HepG2 (cell line): ENCODE results near the gene HECTD1. TPM values are rescaled to one million over a fixed set of nuclear protein-coding genes. Genes with fewer than 3 reads are reported as not detected.
A peak's percentile ranks its signal among the peaks of the same experiment; 100 is the strongest.

Experiments used
- ATAC-seq: fragments of 200-7000 bp; cut with Tn5 transposase; 3 replicates; pipeline ENCODE4 v1.9.1; 2020; ENCODE audit warnings: mild to moderate bottlenecking, moderate library complexity
- BruUV-seq: library from RNA; stranded (reverse); fragments of 400-500 nt; replicated peaks from 2 replicates; lab custom pipeline; 2021; lab: Mats Ljungman, UMichigan
- CTCF ChIA-PET: fragments of 300-600 bp; formaldehyde crosslinking; extraction: SDS; loops from one replicate; lab custom pipeline; 2021; ENCODE audit warnings: low total read pairs, inconsistent platforms, low intra/inter-chr PET ratio; lab: Yijun Ruan, JAX
- POLR2A ChIA-PET: fragments of 350-600 bp; sonication (Branson Sonifier 250); formaldehyde crosslinking; loops from one replicate; lab custom pipeline; 2020; ENCODE audit warnings: antibody characterized with exemption, inconsistent platforms; lab: Yijun Ruan, JAX
- DNase-seq: peaks from one replicate; pipeline ENCODE4 v3.0.0-alpha.2; 2015; ENCODE audit warnings: low spot score
- FAIRE-seq: peaks from 3 replicates; lab custom pipeline; 2011; peaks lifted over from hg19 to GRCh38; lab: Jason Lieb, UNC
- H2AFZ ChIP-seq: one replicate; pipeline ENCODE4 v1.6.1; 2011; ENCODE audit warnings: low read length, inconsistent platforms
- H3K27ac ChIP-seq: fragments of 300-600 bp; 3 replicates; pipeline ENCODE4 v1.8.0; 2011; ENCODE audit warnings: mixed run types, mild to moderate bottlenecking, mixed read lengths, low read length, inconsistent platforms; ENCODE audit not compliant: insufficient read depth; ENCODE audit errors: extremely low read length
- H3K27me3 ChIP-seq, 2 experiments: fragments of 200-600 bp in 1 of 2; 2 replicates in 1 of 2; 3 replicates in 1 of 2; pipeline versions ENCODE4 v1.6.0 to v1.8.0; 2011; ENCODE audit warnings: low read length in 2 of 2, mild to moderate bottlenecking in 2 of 2, moderate library complexity in 2 of 2, inconsistent platforms in 1 of 2; ENCODE audit not compliant: insufficient read depth in 2 of 2, control insufficient read depth in 1 of 2
- H3K36me3 ChIP-seq, 2 experiments: fragments of 200-600 bp in 1 of 2; replicated peaks in 1 of 2; 2 replicates in 1 of 2; 3 replicates in 1 of 2; pipeline versions ENCODE4 v1.5.1 to v1.8.0; 2011; ENCODE audit warnings: low read length in 2 of 2, inconsistent platforms in 1 of 2; ENCODE audit not compliant: insufficient read depth in 2 of 2, control insufficient read depth in 1 of 2
- H3K4me1 ChIP-seq: 2 replicates; pipeline ENCODE4 v1.5.1; 2012; ENCODE audit warnings: low read length, inconsistent platforms; ENCODE audit not compliant: insufficient read depth
- H3K4me2 ChIP-seq: 2 replicates; pipeline ENCODE4 v1.6.0; 2011; ENCODE audit warnings: low read depth, low read length, inconsistent platforms
- H3K4me3 ChIP-seq, 3 experiments: fragments of 200-600 bp in 1 of 3; sonication (generic), shearing (Covaris generic) in 1 of 3; replicated peaks in 1 of 3; 2 replicates each; pipeline ENCODE4 v1.5.1; 2011 to 2016; ENCODE audit warnings: low read length in 3 of 3, inconsistent platforms in 2 of 3, low read depth in 2 of 3, mild to moderate bottlenecking in 2 of 3, control low read depth in 1 of 3, mixed read lengths in 1 of 3; ENCODE audit not compliant: insufficient read depth in 1 of 3
- H3K79me2 ChIP-seq: one replicate; pipeline ENCODE4 v1.6.1; 2011; ENCODE audit warnings: low read length, inconsistent platforms; ENCODE audit not compliant: insufficient read depth
- H3K9ac ChIP-seq: 2 replicates; pipeline ENCODE4 v1.6.0; 2011; ENCODE audit warnings: mild to moderate bottlenecking, low read depth, low read length, inconsistent platforms; ENCODE audit not compliant: insufficient read depth
- H3K9me3 ChIP-seq: 2 replicates; pipeline ENCODE4 v1.5.1; 2012; ENCODE audit warnings: mild to moderate bottlenecking, low read length
- H4K20me1 ChIP-seq: 2 replicates; pipeline ENCODE4 v1.6.0; 2011; ENCODE audit warnings: inconsistent platforms, mild to moderate bottlenecking, low read length, moderate library complexity; ENCODE audit not compliant: insufficient read depth
- MAFF ChIP-seq: IDR thresholded peaks from 2 replicates; pipeline ENCODE4 v1.6.1; 2011; ENCODE audit warnings: low read depth, low read length, improper control_type of control experiment
- MAFK ChIP-seq, 2 experiments: IDR thresholded peaks in 1 of 2; conservative IDR thresholded peaks in 1 of 2; 2 replicates each; pipeline ENCODE4 v1.6.1; 2011; ENCODE audit warnings: improper control_type of control experiment in 2 of 2, low read length in 2 of 2
- MAX ChIP-seq: IDR thresholded peaks from 2 replicates; pipeline ENCODE4 v1.6.1; 2012; ENCODE audit warnings: inconsistent platforms
- MBD4 ChIP-seq: IDR thresholded peaks from 2 replicates; pipeline ENCODE4 v1.6.1; 2012; ENCODE audit warnings: low read length, inconsistent platforms, borderline replicate concordance
- NFYC ChIP-seq: IDR thresholded peaks from 2 replicates; pipeline ENCODE4 v1.6.1; 2016; ENCODE audit warnings: missing genetic modification reagents, missing compliant biosample characterization
- RORA ChIP-seq: sonication (generic); formaldehyde crosslinking; IDR thresholded peaks from 2 replicates; pipeline ENCODE4 v1.5.0; 2020; ENCODE audit warnings: mild to moderate bottlenecking, missing genetic modification reagents, moderate library complexity
- SMAD1 ChIP-seq: sonication (generic); formaldehyde crosslinking; IDR thresholded peaks from 2 replicates; pipeline ENCODE4 v1.4.0; 2020; ENCODE audit warnings: missing genetic modification reagents, low read depth, mild to moderate bottlenecking, borderline replicate concordance
- WIZ ChIP-seq: sonication (generic); formaldehyde crosslinking; IDR thresholded peaks from 2 replicates; pipeline ENCODE4 v1.5.1; 2020; ENCODE audit warnings: mild to moderate bottlenecking, missing genetic modification reagents
- ZMYM2 ChIP-seq: sonication (generic); formaldehyde crosslinking; IDR thresholded peaks from 2 replicates; pipeline ENCODE4 v1.8.0; 2022; ENCODE audit warnings: mild to moderate bottlenecking, missing genetic modification reagents
- ZNF607 ChIP-seq: sonication (generic); formaldehyde crosslinking; IDR thresholded peaks from 2 replicates; pipeline ENCODE4 v1.5.1; 2020; ENCODE audit warnings: missing genetic modification reagents, mild to moderate bottlenecking, borderline replicate concordance
- ZNF776 ChIP-seq: sonication (generic); formaldehyde crosslinking; IDR thresholded peaks from 2 replicates; pipeline ENCODE4 v1.4.0; 2020; ENCODE audit warnings: mild to moderate bottlenecking, missing genetic modification reagents
- ZNF839 ChIP-seq: sonication (generic); formaldehyde crosslinking; IDR thresholded peaks from 2 replicates; pipeline ENCODE4 v1.4.0; 2020; ENCODE audit warnings: missing genetic modification reagents, mild to moderate bottlenecking, borderline replicate concordance
- WGBS: methylation state at CpG from one replicate; pipeline ENCODE4 v1.1.6; 2017; ENCODE audit warnings: low lambda C conversion rate; 5-methylcytosine and 5-hydroxymethylcytosine counted together
- in situ Hi-C: cut with HindIII; loops from 2 replicates; pipeline ENCODE4 v1.10.0; 2017; ENCODE audit warnings: low pct_unique_long_range_greater_than_20kb; ENCODE audit not compliant: extremely low pct_ligation_motif_present
- intact Hi-C: fragments of 100-400 bp; cut with micrococcal nuclease; formaldehyde crosslinking; loops from one replicate; pipeline ENCODE4 v1.10.0; 2022; ENCODE audit not compliant: unreplicated experiment
- polyA plus RNA-seq, 8 experiments: library from polyadenylated mRNA; depleted of rRNA in 3 of 8; stranded (reverse) in 7 of 8; unstranded in 1 of 8; fragments of >200 nt; fragmentation: Illumina TruSeq in 4 of 8; extraction: Trizol in 4 of 8; gene quantifications; 2 replicates each; pipeline versions ENCODE4 v1.2.1 to v1.2.3, GENCODE V29; 2011 to 2016; ENCODE audit warnings: low read depth in 4 of 8, missing spikeins in 1 of 8, mixed read lengths in 1 of 8; ENCODE audit not compliant: insufficient read depth in 1 of 8
- total RNA-seq, 5 experiments: library from RNA; depleted of rRNA; stranded (reverse); fragments of >200 nt; fragmentation: Illumina TruSeq; extraction: Trizol; gene quantifications; 2 replicates each; pipeline ENCODE4 v1.2.3, GENCODE V29; 2016; ENCODE audit warnings: low read depth in 1 of 5

Gene HECTD1
- total and polyA plus RNA-seq, 2 of the 13 experiments (the other 11 are each of a cell fraction or from before 2014, with no cell fraction given) = 312 to 560 TPM

DNA sequence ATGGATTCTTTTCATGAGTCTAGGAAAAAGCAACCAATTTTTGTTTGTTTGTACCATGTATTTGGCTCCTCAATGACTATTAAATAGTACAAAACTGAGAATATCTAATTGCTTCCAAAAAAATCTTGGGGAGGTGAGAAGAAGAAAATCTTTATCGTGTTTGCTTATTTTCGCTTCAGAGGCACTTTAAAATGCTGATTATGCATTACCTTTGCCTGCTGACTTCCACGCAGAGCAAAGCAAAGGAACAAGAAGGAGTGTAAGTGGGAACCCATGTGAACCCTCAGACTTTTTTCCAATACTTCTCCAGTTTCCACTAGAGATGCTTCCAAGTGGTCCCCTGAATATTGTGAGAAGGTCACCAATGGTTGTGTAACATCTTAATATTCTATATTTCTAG, 138.2 kb downstream of the HECTD1 start:
- Histone ChIP-seq H3K4me3 (no peak overlapping the region), H3K27ac (no peak overlapping the region), H3K4me1 (no peaks in the 10 kb centered on the region), H3K9me3 (no peaks in the 10 kb centered on the region), H3K36me3 (0 out of 5 replicates have a peak, but pooled peaks cover 1 to 6% of the 10 kb centered on the region in 2 experiments), H3K4me2 (no peak overlapping the region), H4K20me1 (no peaks in the 10 kb centered on the region), H3K27me3 (no peaks in the 10 kb centered on the region), H2AFZ (no peak overlapping the region), H3K79me2 (no peaks in the 10 kb centered on the region), H3K9ac (no peak overlapping the region)
- no peak for ATAC-seq
- CTCF ChIA-PET = no interaction called here
- WGBS = 97% methylated on average over 3 of the region's 3 CpGs
- FAIRE-seq = no peak
- no TSS peak for BruUV-seq
- no peak for TF ChIP-seq WIZ (CRISPR knock-in tag)
- TF ChIP-seq SMAD1 (CRISPR knock-in tag) = no peak
- no peak for TF ChIP-seq MBD4
- peak; percentile 95 for TF ChIP-seq MAFF
- no peak for TF ChIP-seq ZMYM2 (CRISPR knock-in tag)
- no peak for TF ChIP-seq MAX
- TF ChIP-seq NFYC (CRISPR knock-in tag) = no peak
- peak; percentile 96 to 97 for TF ChIP-seq MAFK (conservative IDR thresholded peaks at IDR 0.05 in 1 of 2, IDR thresholded peaks at IDR 0.05 in 1 of 2; ENCODE audit: low read length in 2 of 2)
- no peak for TF ChIP-seq ZNF839
- no peak for TF ChIP-seq RORA (CRISPR knock-in tag)
- no peak for TF ChIP-seq ZNF607 (CRISPR knock-in tag)
- no peak for TF ChIP-seq ZNF776
- no peak for DNase-seq
- in situ Hi-C loops = no loop called here
- intact Hi-C loops = no loop called here
- POLR2A ChIA-PET = no interaction called here
